ENCODE results near the gene CERS2. TPM values are rescaled to one million over a fixed set of nuclear protein-coding genes. Genes with fewer than 3 reads are reported as not detected.

Gene CERS2
- total RNA-seq, 1 donor from 2014 or later: 156 TPM

DNA sequence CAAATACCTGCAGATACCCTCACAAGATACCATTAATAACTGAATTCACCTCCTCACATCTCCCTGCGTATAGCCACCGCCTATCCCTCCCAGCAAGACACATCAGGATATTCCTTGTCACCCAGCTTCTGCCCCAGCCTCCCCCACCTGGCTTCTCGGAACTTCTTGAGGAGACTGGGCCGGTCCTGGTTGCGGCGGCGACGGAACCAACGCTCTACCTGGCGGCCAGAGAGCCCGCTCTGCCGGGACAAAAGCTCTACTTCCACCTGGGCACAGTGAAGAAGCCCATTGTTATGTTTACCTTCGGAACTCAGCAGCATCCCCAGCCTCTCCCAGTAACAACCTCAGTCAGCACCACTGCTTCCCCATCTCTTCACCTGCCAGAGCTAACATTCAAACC lies 6.7 kb downstream of the CERS2 start:
- peaks cover 40% of the 10 kb centered on the region for H3K36me3 Mint-ChIP-seq (ENCODE audit: low read depth)
- H3K4me1 Mint-ChIP-seq: peaks cover 41% of the 10 kb centered on the region
- DNase-seq (ENCODE audit: low read depth, low spot score): no peak
- H3K4me3 Mint-ChIP-seq: peak overlapping the region; percentile 70
- TF ChIP-seq, protein P1, sequence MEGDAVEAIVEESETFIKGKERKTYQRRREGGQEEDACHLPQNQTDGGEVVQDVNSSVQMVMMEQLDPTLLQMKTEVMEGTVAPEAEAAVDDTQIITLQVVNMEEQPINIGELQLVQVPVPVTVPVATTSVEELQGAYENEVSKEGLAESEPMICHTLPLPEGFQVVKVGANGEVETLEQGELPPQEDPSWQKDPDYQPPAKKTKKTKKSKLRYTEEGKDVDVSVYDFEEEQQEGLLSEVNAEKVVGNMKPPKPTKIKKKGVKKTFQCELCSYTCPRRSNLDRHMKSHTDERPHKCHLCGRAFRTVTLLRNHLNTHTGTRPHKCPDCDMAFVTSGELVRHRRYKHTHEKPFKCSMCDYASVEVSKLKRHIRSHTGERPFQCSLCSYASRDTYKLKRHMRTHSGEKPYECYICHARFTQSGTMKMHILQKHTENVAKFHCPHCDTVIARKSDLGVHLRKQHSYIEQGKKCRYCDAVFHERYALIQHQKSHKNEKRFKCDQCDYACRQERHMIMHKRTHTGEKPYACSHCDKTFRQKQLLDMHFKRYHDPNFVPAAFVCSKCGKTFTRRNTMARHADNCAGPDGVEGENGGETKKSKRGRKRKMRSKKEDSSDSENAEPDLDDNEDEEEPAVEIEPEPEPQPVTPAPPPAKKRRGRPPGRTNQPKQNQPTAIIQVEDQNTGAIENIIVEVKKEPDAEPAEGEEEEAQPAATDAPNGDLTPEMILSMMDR (conservative IDR thresholded peaks at IDR 0.05): no peak
- H3K9me3 Mint-ChIP-seq: no peaks in the 10 kb centered on the region
- H3K27me3 Mint-ChIP-seq (ENCODE audit: low read depth): no peaks in the 10 kb centered on the region
- H3K27ac Mint-ChIP-seq (ENCODE audit: unreplicated experiment): no peak overlapping the region

GRCh38 chr1:150966011-150966410 lies 8.6 kb downstream of the CERS2 start:
- peaks cover 52% of the 10 kb centered on the region for H3K36me3 Mint-ChIP-seq (ENCODE audit: low read depth)

GRCh38 chr1:150965605-150966004 lies 9.0 kb downstream of the CERS2 start:
- TF ChIP-seq, protein P1 (conservative IDR thresholded peaks at IDR 0.05): no peak
- H3K27ac Mint-ChIP-seq (ENCODE audit: unreplicated experiment): no peak overlapping the region
- H3K27me3 Mint-ChIP-seq (ENCODE audit: low read depth): no peaks in the 10 kb centered on the region
- no peak for DNase-seq (ENCODE audit: low read depth, low spot score)
- H3K36me3 Mint-ChIP-seq (ENCODE audit: low read depth): peaks cover 53% of the 10 kb centered on the region
- peak overlapping the region; percentile 59 for H3K4me3 Mint-ChIP-seq
- no peaks in the 10 kb centered on the region for H3K9me3 Mint-ChIP-seq
- H3K4me1 Mint-ChIP-seq: peaks cover 17% of the 10 kb centered on the region

More at GRCh38 chr1:150966011-150966410, 8.6 kb downstream of the CERS2 start:
- Mint-ChIP-seq H3K27me3 (ENCODE audit: low read depth) (no peaks in the 10 kb centered on the region), H3K27ac (ENCODE audit: unreplicated experiment) (no peak overlapping the region), H3K4me3 (no peak overlapping the region), H3K9me3 (no peaks in the 10 kb centered on the region), H3K4me1 (peaks cover 21% of the 10 kb centered on the region)
- DNase-seq (ENCODE audit: low read depth, low spot score): no peak
- TF ChIP-seq, protein P1 (conservative IDR thresholded peaks at IDR 0.05): no peak

- H3K27ac Mint-ChIP-seq (ENCODE audit: unreplicated experiment): no peak overlapping the region
Measured at GRCh38 chr1:150964164-150964489, 10.5 kb downstream of the CERS2 start.

GRCh38 chr1:150963321-150964163 lies 11.1 kb downstream of the CERS2 start:
- peaks cover 58% of the 10 kb centered on the region for H3K36me3 Mint-ChIP-seq (ENCODE audit: low read depth)
- peak overlapping the region; percentile 9 for H3K4me3 Mint-ChIP-seq
- TF ChIP-seq, protein P1 (conservative IDR thresholded peaks at IDR 0.05): no peak
- H3K9me3 Mint-ChIP-seq: no peaks in the 10 kb centered on the region
- H3K4me1 Mint-ChIP-seq: peaks cover 6% of the 10 kb centered on the region
- DNase-seq (ENCODE audit: low read depth, low spot score): no peak
- no peaks in the 10 kb centered on the region for H3K27me3 Mint-ChIP-seq (ENCODE audit: low read depth)
- H3K27ac Mint-ChIP-seq (ENCODE audit: unreplicated experiment): no peak overlapping the region

More at GRCh38 chr1:150964164-150964489, 10.5 kb downstream of the CERS2 start:
- H3K27me3 Mint-ChIP-seq (ENCODE audit: low read depth): no peaks in the 10 kb centered on the region
- DNase-seq (ENCODE audit: low read depth, low spot score): no peak
- peak overlapping the region; percentile 14 for H3K4me3 Mint-ChIP-seq
- peaks cover 61% of the 10 kb centered on the region for H3K36me3 Mint-ChIP-seq (ENCODE audit: low read depth)
- H3K9me3 Mint-ChIP-seq: no peaks in the 10 kb centered on the region
- TF ChIP-seq, protein P1 (conservative IDR thresholded peaks at IDR 0.05): no peak
- peaks cover 11% of the 10 kb centered on the region for H3K4me1 Mint-ChIP-seq

Measured in neural crest cell (in vitro differentiated cells).